Measurements from ENCODE around the gene DOCK1.

DOCK1 gene

DNA sequence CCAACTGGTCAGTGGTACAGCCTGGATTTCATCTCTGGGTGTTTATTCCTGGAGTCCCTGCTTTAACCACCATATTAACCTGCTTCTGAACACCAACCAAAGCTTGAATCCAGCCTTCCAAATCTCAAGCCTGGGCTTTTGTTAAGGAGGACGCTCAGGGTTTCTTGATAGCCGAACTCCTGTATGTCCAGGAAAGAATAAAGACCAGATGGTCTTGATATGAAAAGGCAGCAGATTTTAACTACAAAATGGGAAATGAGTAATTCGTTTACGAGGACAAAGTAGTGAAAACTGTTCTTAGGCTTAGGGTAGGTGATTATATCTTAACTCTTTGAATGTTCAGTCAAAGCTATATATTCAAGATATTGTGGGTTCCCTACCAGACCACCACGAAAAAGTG, 420.3 kb downstream of the DOCK1 start:
- no peak overlapping the region for H2BK5ac ChIP-seq (ENCODE audit: low read length)
- no CpG with 5 or more reads among the region's 5 CpGs for WGBS (ENCODE audit: extremely low coverage, insufficient coverage, low lambda C conversion rate)
- H3K9ac ChIP-seq (ENCODE audit: low read length), result no peak overlapping the region
- H2BK15ac ChIP-seq (replicated peaks; ENCODE audit: low read depth), result no peak overlapping the region
- no peak overlapping the region for H3K4me3 ChIP-seq (ENCODE audit: low read length)
- H3K4me1 ChIP-seq (ENCODE audit: control insufficient read depth, low read depth, low read length), result no peaks in the 10 kb centered on the region
- no peak for DNase-seq
- no peak overlapping the region for H3K4ac ChIP-seq (ENCODE audit: low read depth, low read length)
- H3K27ac ChIP-seq (ENCODE audit: low read depth, low read length), result no peak overlapping the region
- no peak overlapping the region for H2AK5ac ChIP-seq (ENCODE audit: low read length)
- no peaks in the 10 kb centered on the region for H3K79me2 ChIP-seq (ENCODE audit: control insufficient read depth, insufficient read depth, low read length)
- H3K56ac ChIP-seq (ENCODE audit: low read length), result no peak overlapping the region
- no peak overlapping the region for H3K18ac ChIP-seq (ENCODE audit: low read length)
- H2BK120ac ChIP-seq (ENCODE audit: low read depth, low read length), result no peak overlapping the region
- no peak overlapping the region for H4K8ac ChIP-seq (ENCODE audit: low read depth, low read length)
- H3K4me2 ChIP-seq (ENCODE audit: low read length), result no peak overlapping the region
- H3K36me3 ChIP-seq (ENCODE audit: control insufficient read depth, insufficient read depth, low read length), result no peaks in the 10 kb centered on the region
- no peaks in the 10 kb centered on the region for H3K79me1 ChIP-seq (ENCODE audit: low read length)
- H3K23ac ChIP-seq (ENCODE audit: low read length), result no peak overlapping the region
- no peaks in the 10 kb centered on the region for H3K27me3 ChIP-seq (ENCODE audit: insufficient read depth, low read length, poor library complexity)
- no peak overlapping the region for H4K5ac ChIP-seq (ENCODE audit: low read length)

DNA sequence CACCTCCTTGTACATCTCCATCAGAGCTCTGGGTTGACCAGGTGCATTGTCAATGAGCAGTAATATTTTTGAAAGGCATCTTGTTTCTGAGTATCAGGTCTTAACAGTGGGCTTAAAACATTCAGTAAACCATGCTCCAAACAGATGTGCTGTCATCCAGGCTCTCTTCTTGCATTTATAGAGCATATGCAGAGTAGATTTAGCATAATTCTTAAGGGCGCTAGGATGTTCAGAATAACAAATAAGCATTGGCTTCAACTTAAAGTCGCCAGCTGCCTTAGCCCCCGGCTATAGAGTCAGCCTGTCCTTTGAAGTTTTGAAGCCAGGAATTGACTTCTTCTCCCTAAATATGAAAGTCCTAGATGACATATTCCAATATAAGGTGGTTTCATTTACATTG, 421.7 kb downstream of the DOCK1 start:
- no peak overlapping the region for H2AK5ac ChIP-seq (ENCODE audit: low read length)
- H2BK120ac ChIP-seq (ENCODE audit: low read depth, low read length), result no peak overlapping the region
- H2BK15ac ChIP-seq (replicated peaks; ENCODE audit: low read depth), result no peak overlapping the region

GRCh38 chr10:127331696-127332095, 426.5 kb downstream of the DOCK1 start:
- Histone ChIP-seq H2BK120ac (ENCODE audit: low read depth, low read length) (no peak overlapping the region), H3K9ac (ENCODE audit: low read length) (no peak overlapping the region), H3K36me3 (ENCODE audit: control insufficient read depth, insufficient read depth, low read length) (no peaks in the 10 kb centered on the region), H3K79me1 (ENCODE audit: low read length) (no peaks in the 10 kb centered on the region), H4K8ac (ENCODE audit: low read depth, low read length) (no peak overlapping the region), H3K4me3 (ENCODE audit: low read length) (no peak overlapping the region), H2BK15ac (replicated peaks; ENCODE audit: low read depth) (no peak overlapping the region), H3K4ac (ENCODE audit: low read depth, low read length) (no peak overlapping the region), H3K4me2 (ENCODE audit: low read length) (no peak overlapping the region), H3K23ac (ENCODE audit: low read length) (no peak overlapping the region), H3K18ac (ENCODE audit: low read length) (no peak overlapping the region), H4K5ac (ENCODE audit: low read length) (no peak overlapping the region), H3K27me3 (ENCODE audit: insufficient read depth, low read length, poor library complexity) (no peaks in the 10 kb centered on the region), H3K27ac (ENCODE audit: low read depth, low read length) (no peak overlapping the region), H2AK5ac (ENCODE audit: low read length) (no peak overlapping the region), H3K56ac (ENCODE audit: low read length) (no peak overlapping the region), H2BK5ac (ENCODE audit: low read length) (no peak overlapping the region), H3K79me2 (ENCODE audit: control insufficient read depth, insufficient read depth, low read length) (no peaks in the 10 kb centered on the region), H3K4me1 (ENCODE audit: control insufficient read depth, low read depth, low read length) (no peaks in the 10 kb centered on the region)
- no CpG with 5 or more reads among the region's 6 CpGs for WGBS (ENCODE audit: extremely low coverage, insufficient coverage, low lambda C conversion rate)
- DNase-seq, result no peak

More for the DNA sequence above, 421.7 kb downstream of the DOCK1 start:
- Histone ChIP-seq H3K79me1 (ENCODE audit: low read length) (no peaks in the 10 kb centered on the region), H3K27me3 (ENCODE audit: insufficient read depth, low read length, poor library complexity) (no peaks in the 10 kb centered on the region), H3K4me3 (ENCODE audit: low read length) (no peak overlapping the region), H2BK5ac (ENCODE audit: low read length) (no peak overlapping the region), H3K36me3 (ENCODE audit: control insufficient read depth, insufficient read depth, low read length) (no peaks in the 10 kb centered on the region), H4K8ac (ENCODE audit: low read depth, low read length) (no peak overlapping the region), H3K9ac (ENCODE audit: low read length) (no peak overlapping the region), H3K56ac (ENCODE audit: low read length) (no peak overlapping the region), H3K18ac (ENCODE audit: low read length) (no peak overlapping the region), H3K4ac (ENCODE audit: low read depth, low read length) (no peak overlapping the region), H3K27ac (ENCODE audit: low read depth, low read length) (no peak overlapping the region), H4K5ac (ENCODE audit: low read length) (no peak overlapping the region), H3K4me1 (ENCODE audit: control insufficient read depth, low read depth, low read length) (no peaks in the 10 kb centered on the region), H3K4me2 (ENCODE audit: low read length) (no peak overlapping the region), H3K23ac (ENCODE audit: low read length) (no peak overlapping the region), H3K79me2 (ENCODE audit: control insufficient read depth, insufficient read depth, low read length) (no peaks in the 10 kb centered on the region)
- WGBS (ENCODE audit: extremely low coverage, insufficient coverage, low lambda C conversion rate), result no CpG with 5 or more reads among the region's 3 CpGs
- no peak for DNase-seq

- Histone ChIP-seq H4K5ac (ENCODE audit: low read length) (no peak overlapping the region), H3K23ac (ENCODE audit: low read length) (no peak overlapping the region), H3K79me2 (ENCODE audit: control insufficient read depth, insufficient read depth, low read length) (no peaks in the 10 kb centered on the region), H3K4ac (ENCODE audit: low read depth, low read length) (no peak overlapping the region), H4K8ac (ENCODE audit: low read depth, low read length) (no peak overlapping the region), H3K4me1 (ENCODE audit: control insufficient read depth, low read depth, low read length) (no peaks in the 10 kb centered on the region), H3K36me3 (ENCODE audit: control insufficient read depth, insufficient read depth, low read length) (no peaks in the 10 kb centered on the region), H3K4me3 (ENCODE audit: low read length) (no peak overlapping the region), H2BK15ac (replicated peaks; ENCODE audit: low read depth) (no peak overlapping the region), H2AK5ac (ENCODE audit: low read length) (no peak overlapping the region), H3K4me2 (ENCODE audit: low read length) (no peak overlapping the region), H2BK5ac (ENCODE audit: low read length) (no peak overlapping the region), H3K27ac (ENCODE audit: low read depth, low read length) (no peak overlapping the region), H2BK120ac (ENCODE audit: low read depth, low read length) (no peak overlapping the region), H3K79me1 (ENCODE audit: low read length) (no peaks in the 10 kb centered on the region), H3K9ac (ENCODE audit: low read length) (no peak overlapping the region), H3K56ac (ENCODE audit: low read length) (no peak overlapping the region), H3K18ac (ENCODE audit: low read length) (no peak overlapping the region), H3K27me3 (ENCODE audit: insufficient read depth, low read length, poor library complexity) (no peaks in the 10 kb centered on the region)
- WGBS (ENCODE audit: extremely low coverage, insufficient coverage, low lambda C conversion rate), result no CpG with 5 or more reads among the region's 4 CpGs
- no peak for DNase-seq
Observed at GRCh38 chr10:127332631-127333030, 427.4 kb downstream of the DOCK1 start.

DNA sequence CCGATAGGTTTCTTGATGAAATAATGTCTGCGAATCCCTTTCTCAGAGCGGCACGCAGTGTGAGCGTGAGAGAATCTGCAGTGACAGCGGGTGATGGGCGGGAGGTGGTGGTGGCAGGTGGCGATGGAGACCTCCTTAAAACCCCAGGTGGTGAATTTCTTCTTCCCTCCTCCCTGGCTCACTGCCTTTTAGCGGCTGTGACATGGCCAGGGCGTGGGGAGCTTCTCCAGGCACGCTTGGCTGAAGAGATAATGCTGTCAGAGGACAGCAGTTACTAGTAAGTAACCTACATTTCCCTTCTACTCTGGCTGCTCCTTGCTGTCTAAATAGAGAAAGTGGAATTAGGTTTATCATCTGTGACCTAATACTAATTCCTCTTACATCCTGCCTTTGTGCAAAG, 432.6 kb downstream of the DOCK1 start:
- Histone ChIP-seq H3K27ac (ENCODE audit: low read depth, low read length) (no peak overlapping the region), H3K9ac (ENCODE audit: low read length) (no peak overlapping the region), H3K79me2 (ENCODE audit: control insufficient read depth, insufficient read depth, low read length) (no peaks in the 10 kb centered on the region), H3K56ac (ENCODE audit: low read length) (no peak overlapping the region), H2BK5ac (ENCODE audit: low read length) (no peak overlapping the region), H3K4me3 (ENCODE audit: low read length) (no peak overlapping the region), H3K36me3 (ENCODE audit: control insufficient read depth, insufficient read depth, low read length) (no peaks in the 10 kb centered on the region), H4K8ac (ENCODE audit: low read depth, low read length) (no peak overlapping the region), H3K4me1 (ENCODE audit: control insufficient read depth, low read depth, low read length) (no peaks in the 10 kb centered on the region), H3K4ac (ENCODE audit: low read depth, low read length) (no peak overlapping the region), H2BK15ac (replicated peaks; ENCODE audit: low read depth) (no peak overlapping the region), H3K18ac (ENCODE audit: low read length) (no peak overlapping the region), H3K4me2 (ENCODE audit: low read length) (no peak overlapping the region), H3K23ac (ENCODE audit: low read length) (no peak overlapping the region), H3K79me1 (ENCODE audit: low read length) (no peaks in the 10 kb centered on the region), H2BK120ac (ENCODE audit: low read depth, low read length) (no peak overlapping the region), H2AK5ac (ENCODE audit: low read length) (no peak overlapping the region), H3K27me3 (ENCODE audit: insufficient read depth, low read length, poor library complexity) (no peaks in the 10 kb centered on the region), H4K5ac (ENCODE audit: low read length) (no peak overlapping the region)
- WGBS (ENCODE audit: extremely low coverage, insufficient coverage, low lambda C conversion rate), result no CpG with 5 or more reads among the region's 11 CpGs
- DNase-seq, result no peak

GRCh38 chr10:127338399-127339110, 433.3 kb downstream of the DOCK1 start:
- Histone ChIP-seq H3K79me2 (ENCODE audit: control insufficient read depth, insufficient read depth, low read length) (no peaks in the 10 kb centered on the region), H2BK5ac (ENCODE audit: low read length) (no peak overlapping the region), H3K4me3 (ENCODE audit: low read length) (no peak overlapping the region), H3K4me1 (ENCODE audit: control insufficient read depth, low read depth, low read length) (no peaks in the 10 kb centered on the region), H4K8ac (ENCODE audit: low read depth, low read length) (no peak overlapping the region), H2BK15ac (replicated peaks; ENCODE audit: low read depth) (no peak overlapping the region), H2AK5ac (ENCODE audit: low read length) (no peak overlapping the region), H4K5ac (ENCODE audit: low read length) (no peak overlapping the region), H3K56ac (ENCODE audit: low read length) (no peak overlapping the region), H3K27me3 (ENCODE audit: insufficient read depth, low read length, poor library complexity) (no peaks in the 10 kb centered on the region), H3K9ac (ENCODE audit: low read length) (no peak overlapping the region), H3K27ac (ENCODE audit: low read depth, low read length) (no peak overlapping the region), H3K36me3 (ENCODE audit: control insufficient read depth, insufficient read depth, low read length) (no peaks in the 10 kb centered on the region), H3K23ac (ENCODE audit: low read length) (no peak overlapping the region), H3K79me1 (ENCODE audit: low read length) (no peaks in the 10 kb centered on the region), H3K18ac (ENCODE audit: low read length) (no peak overlapping the region), H3K4me2 (ENCODE audit: low read length) (no peak overlapping the region), H2BK120ac (ENCODE audit: low read depth, low read length) (no peak overlapping the region), H3K4ac (ENCODE audit: low read depth, low read length) (no peak overlapping the region)
- no CpG with 5 or more reads among the region's 10 CpGs for WGBS (ENCODE audit: extremely low coverage, insufficient coverage, low lambda C conversion rate)
- DNase-seq, result no peak

Measured in mesendoderm (in vitro differentiated cells).